ENCODE results near the gene HMGXB3. TPM values are rescaled to one million over a fixed set of nuclear protein-coding genes. Genes with fewer than 3 reads are reported as not detected.

The HMGXB3 gene
- total RNA-seq, 1 experiment from 2014 or later: 56.2 TPM

DNA sequence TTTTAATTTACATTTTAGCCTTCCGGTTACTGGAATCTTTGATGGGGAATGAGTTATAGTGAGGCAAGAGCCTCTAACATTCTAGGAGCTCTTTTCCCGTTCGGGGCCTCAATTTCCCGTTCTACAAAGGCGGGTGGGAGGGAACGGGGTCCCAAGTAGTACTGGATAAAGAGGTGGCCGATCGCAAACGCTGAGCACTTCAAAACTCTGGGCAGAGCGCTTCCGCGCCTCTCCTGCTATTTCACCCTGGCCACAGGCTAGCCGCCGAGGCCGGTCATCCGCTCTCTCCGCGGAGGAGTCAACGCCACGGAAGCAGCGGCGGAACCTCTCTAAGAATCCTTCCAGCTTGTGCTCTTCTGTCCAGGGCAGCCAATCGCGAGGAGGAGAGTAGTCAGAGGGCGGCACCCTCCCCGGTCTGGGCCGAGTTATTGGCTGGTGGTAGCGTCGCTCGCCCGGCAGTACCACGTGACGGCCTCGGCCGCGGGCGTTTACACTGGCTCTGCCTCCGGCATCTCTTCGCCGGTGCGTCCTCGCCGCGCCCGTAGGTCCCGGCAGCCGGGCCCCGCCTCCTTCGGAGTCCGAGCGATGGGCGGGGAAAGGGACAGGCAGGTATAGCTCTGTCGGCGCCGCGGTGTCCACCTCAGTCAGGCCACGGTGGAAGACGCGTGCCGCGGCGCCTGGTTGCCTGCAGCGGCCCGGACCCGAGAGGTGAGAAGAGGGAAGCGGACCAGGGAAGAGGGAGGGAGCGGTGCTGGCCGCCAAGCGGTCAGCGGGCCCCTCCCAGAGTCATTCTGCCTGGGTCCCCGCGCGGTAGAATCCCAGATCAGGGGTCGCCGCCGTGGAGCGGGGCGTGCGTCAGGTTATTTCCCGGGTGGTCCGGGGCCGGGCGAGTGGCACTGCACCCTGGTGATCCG is 40.0 kb upstream of the HMGXB3 start, which contains the start of gene SLC26A2:
TSS of gene SLC26A2 (plus strand) at position 487 of the 914 bp plus-strand sequence. CDS start 16,895 bp downstream, outside the sequence.
- H3K9me3 ChIP-seq (ENCODE audit: control insufficient read depth, insufficient read depth, low read depth, low read length): no peaks in the 10 kb centered on the region
- peak within 1 kb of the TSS; percentile 98 for H3K27ac ChIP-seq (ENCODE audit: low read length)
- in situ Hi-C loops (cut with HindIII; ENCODE audit: low pct_unique_long_range_greater_than_20kb, low sequenced_read_pairs): no loop called here
- H3K4me3 ChIP-seq (ENCODE audit: low read depth in 2 of 2, low read length in 2 of 2): peak within 1 kb of the TSS; percentile 71 to 83
- intact Hi-C loops (cut with micrococcal nuclease; ENCODE audit: unreplicated experiment): no loop called here
- H3K36me3 ChIP-seq (ENCODE audit: control insufficient read depth, insufficient read depth, low read length): no peaks in the 10 kb centered on the region
- DNase-seq (ENCODE audit: low read depth, low spot score) (peak; percentile 93), ATAC-seq (peak; percentile 95)
- H3K4me1 ChIP-seq (ENCODE audit: control insufficient read depth, insufficient read depth, low read length): peaks cover 47% of the 10 kb centered on the region
- ChIA-PET CTCF (interaction anchor here (0.6 to 2.2 kb wide), 5 partner anchors 28 to 1292 kb away, joined by 3 to 10 read pairs (median 6); partner anchors contain the start of gene GM2A), POLR2A (interaction anchor here (0.6 to 1.6 kb wide), 5 partner anchors 12 to 97 kb away, joined by 3 to 11 read pairs (median 3); no protein-coding TSS in a partner anchor)
- TF ChIP-seq, protein P1, sequence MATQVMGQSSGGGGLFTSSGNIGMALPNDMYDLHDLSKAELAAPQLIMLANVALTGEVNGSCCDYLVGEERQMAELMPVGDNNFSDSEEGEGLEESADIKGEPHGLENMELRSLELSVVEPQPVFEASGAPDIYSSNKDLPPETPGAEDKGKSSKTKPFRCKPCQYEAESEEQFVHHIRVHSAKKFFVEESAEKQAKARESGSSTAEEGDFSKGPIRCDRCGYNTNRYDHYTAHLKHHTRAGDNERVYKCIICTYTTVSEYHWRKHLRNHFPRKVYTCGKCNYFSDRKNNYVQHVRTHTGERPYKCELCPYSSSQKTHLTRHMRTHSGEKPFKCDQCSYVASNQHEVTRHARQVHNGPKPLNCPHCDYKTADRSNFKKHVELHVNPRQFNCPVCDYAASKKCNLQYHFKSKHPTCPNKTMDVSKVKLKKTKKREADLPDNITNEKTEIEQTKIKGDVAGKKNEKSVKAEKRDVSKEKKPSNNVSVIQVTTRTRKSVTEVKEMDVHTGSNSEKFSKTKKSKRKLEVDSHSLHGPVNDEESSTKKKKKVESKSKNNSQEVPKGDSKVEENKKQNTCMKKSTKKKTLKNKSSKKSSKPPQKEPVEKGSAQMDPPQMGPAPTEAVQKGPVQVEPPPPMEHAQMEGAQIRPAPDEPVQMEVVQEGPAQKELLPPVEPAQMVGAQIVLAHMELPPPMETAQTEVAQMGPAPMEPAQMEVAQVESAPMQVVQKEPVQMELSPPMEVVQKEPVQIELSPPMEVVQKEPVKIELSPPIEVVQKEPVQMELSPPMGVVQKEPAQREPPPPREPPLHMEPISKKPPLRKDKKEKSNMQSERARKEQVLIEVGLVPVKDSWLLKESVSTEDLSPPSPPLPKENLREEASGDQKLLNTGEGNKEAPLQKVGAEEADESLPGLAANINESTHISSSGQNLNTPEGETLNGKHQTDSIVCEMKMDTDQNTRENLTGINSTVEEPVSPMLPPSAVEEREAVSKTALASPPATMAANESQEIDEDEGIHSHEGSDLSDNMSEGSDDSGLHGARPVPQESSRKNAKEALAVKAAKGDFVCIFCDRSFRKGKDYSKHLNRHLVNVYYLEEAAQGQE (IDR thresholded peaks at IDR 0.05; ENCODE audit: insufficient read depth in 1 of 2, low read depth in 2 of 2, low read length in 1 of 2): 0 out of 4 replicates have a peak, but pooled peaks of 1 of the 2 experiments have one; percentile 16
- TF ChIP-seq SIN3A (IDR thresholded peaks at IDR 0.05; ENCODE audit: borderline replicate concordance, insufficient read depth, low read depth, low read length): peak; percentile 60; the same call in 1 of the 2 replicates
- peak; percentile 97 for TF ChIP-seq POLR2AphosphoS5 (IDR thresholded peaks at IDR 0.05; ENCODE audit: low read depth, low read length)
- peak; percentile 60; the same call in 1 of the 2 replicates for TF ChIP-seq TCF7L2 (IDR thresholded peaks at IDR 0.05; ENCODE audit: low read depth, low read length)
- TF ChIP-seq, protein P2, sequence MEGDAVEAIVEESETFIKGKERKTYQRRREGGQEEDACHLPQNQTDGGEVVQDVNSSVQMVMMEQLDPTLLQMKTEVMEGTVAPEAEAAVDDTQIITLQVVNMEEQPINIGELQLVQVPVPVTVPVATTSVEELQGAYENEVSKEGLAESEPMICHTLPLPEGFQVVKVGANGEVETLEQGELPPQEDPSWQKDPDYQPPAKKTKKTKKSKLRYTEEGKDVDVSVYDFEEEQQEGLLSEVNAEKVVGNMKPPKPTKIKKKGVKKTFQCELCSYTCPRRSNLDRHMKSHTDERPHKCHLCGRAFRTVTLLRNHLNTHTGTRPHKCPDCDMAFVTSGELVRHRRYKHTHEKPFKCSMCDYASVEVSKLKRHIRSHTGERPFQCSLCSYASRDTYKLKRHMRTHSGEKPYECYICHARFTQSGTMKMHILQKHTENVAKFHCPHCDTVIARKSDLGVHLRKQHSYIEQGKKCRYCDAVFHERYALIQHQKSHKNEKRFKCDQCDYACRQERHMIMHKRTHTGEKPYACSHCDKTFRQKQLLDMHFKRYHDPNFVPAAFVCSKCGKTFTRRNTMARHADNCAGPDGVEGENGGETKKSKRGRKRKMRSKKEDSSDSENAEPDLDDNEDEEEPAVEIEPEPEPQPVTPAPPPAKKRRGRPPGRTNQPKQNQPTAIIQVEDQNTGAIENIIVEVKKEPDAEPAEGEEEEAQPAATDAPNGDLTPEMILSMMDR (IDR thresholded peaks at IDR 0.05): no peak
- no TSS peak for BruUV-seq (replicated peaks)
- no peaks in the 10 kb centered on the region for H3K27me3 ChIP-seq (ENCODE audit: control insufficient read depth, insufficient read depth, low read length)

DNA sequence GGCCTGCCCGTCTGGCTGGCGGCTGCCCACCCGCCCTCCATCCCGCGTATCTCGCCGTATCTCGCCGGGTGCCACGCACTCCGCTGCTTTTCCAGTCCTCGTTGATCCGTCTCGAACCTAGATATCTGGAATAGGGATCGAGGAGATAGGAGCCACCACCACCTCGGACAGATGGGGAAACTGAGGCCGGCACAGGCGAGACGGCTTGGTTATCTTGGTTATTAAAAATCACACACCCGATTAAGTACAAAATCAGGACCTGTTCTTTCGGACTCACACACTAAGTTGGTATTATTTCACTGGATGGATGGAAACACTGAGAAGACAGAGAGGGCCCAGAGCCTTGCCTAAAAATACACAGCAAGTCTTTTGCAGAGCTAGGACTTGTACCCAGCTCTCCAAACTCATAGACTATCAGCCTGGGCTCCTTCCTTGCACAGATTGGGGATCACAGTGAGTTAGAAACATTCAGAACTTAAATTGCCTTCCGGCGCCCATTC is 39.3 kb upstream of the HMGXB3 start:
- POLR2A ChIA-PET: interaction anchor here (0.6 to 1.6 kb wide), 4 partner anchors 28 to 523 kb away, joined by 3 to 8 read pairs (median 4); no protein-coding TSS in a partner anchor
- in situ Hi-C loops (cut with HindIII; ENCODE audit: low pct_unique_long_range_greater_than_20kb, low sequenced_read_pairs): no loop called here
- CTCF ChIA-PET: interaction anchor here (0.7 to 1.8 kb wide), 6 partner anchors 59 to 320 kb away, joined by 3 to 14 read pairs (median 8); no protein-coding TSS in a partner anchor
- TF ChIP-seq, protein P1 (IDR thresholded peaks at IDR 0.05; ENCODE audit: insufficient read depth in 1 of 2, low read depth in 2 of 2, low read length in 1 of 2): no peak
- TF ChIP-seq, protein P2 (IDR thresholded peaks at IDR 0.05): no peak
- TF ChIP-seq SIN3A (IDR thresholded peaks at IDR 0.05; ENCODE audit: borderline replicate concordance, insufficient read depth, low read depth, low read length) (no peak), POLR2AphosphoS5 (IDR thresholded peaks at IDR 0.05; ENCODE audit: low read depth, low read length) (no peak), TCF7L2 (IDR thresholded peaks at IDR 0.05; ENCODE audit: low read depth, low read length) (no peak)
- Histone ChIP-seq H3K4me3 (ENCODE audit: low read depth in 2 of 2, low read length in 2 of 2) (peak overlapping the region; percentile 71 to 83), H3K9me3 (ENCODE audit: control insufficient read depth, insufficient read depth, low read depth, low read length) (no peaks in the 10 kb centered on the region), H3K4me1 (ENCODE audit: control insufficient read depth, insufficient read depth, low read length) (peaks cover 44% of the 10 kb centered on the region), H3K27me3 (ENCODE audit: control insufficient read depth, insufficient read depth, low read length) (no peaks in the 10 kb centered on the region), H3K27ac (ENCODE audit: low read length) (peak overlapping the region; percentile 93), H3K36me3 (ENCODE audit: control insufficient read depth, insufficient read depth, low read length) (no peaks in the 10 kb centered on the region)
- no TSS peak for BruUV-seq (replicated peaks)
- DNase-seq (ENCODE audit: low read depth, low spot score) (no peak), ATAC-seq (no peak)
- intact Hi-C loops (cut with micrococcal nuclease; ENCODE audit: unreplicated experiment): no loop called here
